Measurements from ENCODE around the gene CCDC93.

Gene CCDC93, protein sequence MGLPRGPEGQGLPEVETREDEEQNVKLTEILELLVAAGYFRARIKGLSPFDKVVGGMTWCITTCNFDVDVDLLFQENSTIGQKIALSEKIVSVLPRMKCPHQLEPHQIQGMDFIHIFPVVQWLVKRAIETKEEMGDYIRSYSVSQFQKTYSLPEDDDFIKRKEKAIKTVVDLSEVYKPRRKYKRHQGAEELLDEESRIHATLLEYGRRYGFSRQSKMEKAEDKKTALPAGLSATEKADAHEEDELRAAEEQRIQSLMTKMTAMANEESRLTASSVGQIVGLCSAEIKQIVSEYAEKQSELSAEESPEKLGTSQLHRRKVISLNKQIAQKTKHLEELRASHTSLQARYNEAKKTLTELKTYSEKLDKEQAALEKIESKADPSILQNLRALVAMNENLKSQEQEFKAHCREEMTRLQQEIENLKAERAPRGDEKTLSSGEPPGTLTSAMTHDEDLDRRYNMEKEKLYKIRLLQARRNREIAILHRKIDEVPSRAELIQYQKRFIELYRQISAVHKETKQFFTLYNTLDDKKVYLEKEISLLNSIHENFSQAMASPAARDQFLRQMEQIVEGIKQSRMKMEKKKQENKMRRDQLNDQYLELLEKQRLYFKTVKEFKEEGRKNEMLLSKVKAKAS

DNA sequence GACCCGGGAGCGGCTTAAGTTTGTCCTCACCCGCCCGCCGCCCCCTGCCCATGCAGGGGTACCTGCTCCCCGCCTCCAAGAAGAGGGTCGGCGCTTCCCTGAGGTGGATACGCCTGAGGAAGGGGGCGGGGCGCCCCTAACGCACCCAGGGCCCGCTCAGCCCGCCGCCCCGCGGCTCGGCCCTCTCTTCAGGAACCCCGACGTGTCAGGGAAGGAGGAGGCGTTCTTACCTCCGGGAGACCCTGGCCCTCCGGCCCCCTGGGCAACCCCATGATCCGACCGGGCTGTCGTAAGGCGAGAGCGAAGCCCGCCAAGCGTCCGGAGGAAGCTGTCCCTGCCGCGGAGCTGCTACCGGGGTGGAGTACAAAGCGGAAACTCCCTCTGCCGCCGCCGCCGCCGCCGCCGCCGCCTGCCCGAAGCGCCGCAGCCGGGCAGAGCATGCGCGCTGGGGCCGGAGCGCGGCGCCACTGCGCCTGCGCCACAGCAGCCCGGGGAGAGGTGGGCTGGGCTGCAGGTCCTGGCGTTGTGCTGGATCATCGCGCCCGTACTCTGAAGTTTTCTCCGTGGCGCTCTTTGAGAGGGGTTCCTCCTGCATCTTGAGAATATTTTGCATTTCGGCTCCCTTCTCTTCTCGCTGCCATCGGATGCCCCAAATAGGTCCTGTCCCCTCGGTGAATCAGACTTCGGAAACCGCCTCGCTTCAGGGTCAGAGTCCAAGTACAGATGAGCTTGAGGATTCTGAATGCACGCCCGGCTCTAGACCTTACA lies at the start of gene CCDC93:
CCDC93 (minus strand) TSS at position 347 of the 768 bp plus-strand sequence; CDS start at position 272, 75 bp downstream.
- peak; percentile 67 for DNase-seq

GRCh38 chr2:118062669-118063068 lies 48.8 kb upstream of the CCDC93 start:
- no peak for DNase-seq

DNA sequence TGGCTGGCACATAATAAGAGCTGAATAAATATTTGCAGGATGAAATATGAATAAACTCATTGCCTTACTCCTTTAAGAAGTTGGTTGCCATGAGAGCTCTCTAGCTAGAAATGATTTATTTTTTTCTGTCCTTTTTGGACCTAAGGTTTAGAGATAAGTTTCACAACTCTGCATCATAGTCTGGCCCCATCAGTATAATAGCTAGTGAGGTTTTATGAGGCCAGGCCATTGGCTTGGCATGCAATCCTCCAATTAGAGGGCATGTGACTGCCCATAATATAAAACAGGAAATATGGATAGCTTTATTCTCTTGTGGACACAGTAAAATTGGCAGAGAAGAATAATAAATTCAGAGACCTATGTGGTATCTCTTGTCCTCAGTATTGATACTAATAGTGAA lies 48.2 kb upstream of the CCDC93 start:
- no peak for DNase-seq

DNA sequence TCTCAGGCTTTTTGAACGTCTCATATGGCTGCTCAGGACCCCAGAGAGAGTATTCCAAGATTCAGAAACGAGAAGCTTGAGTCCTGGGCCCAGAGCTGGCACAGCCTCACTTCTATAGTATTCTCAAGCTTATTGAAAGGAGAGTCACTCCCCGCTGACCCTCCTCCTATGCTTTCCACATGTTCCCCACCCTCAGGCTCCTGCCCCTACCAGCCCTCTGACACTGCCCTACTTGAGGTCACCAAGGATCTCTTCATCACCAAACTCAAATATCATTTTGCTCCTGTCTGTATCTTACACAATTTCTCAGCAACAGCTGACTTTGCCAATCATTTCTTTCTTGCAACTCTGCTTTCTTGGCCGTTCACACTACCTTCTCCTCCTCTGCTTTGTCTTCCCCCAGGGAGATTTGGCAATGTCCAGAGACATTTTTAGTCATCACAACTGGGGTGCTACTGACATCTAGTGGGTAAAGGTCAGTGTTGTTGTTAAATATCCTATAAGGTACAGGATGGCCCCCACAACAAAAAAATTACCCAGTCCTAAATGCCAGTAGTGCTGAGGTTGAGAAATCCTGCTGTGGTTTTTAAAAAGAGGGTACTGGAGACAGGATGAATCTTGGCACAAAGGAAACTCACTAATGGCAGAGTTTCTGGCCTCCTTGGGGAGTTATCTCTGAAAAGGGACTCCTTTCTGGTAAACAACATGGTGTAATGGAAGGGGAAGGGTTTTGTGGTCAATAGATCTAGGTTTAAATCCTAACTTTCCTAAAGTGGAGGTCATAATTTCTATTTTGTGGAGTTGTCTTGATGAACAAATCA lies 47.5 kb upstream of the CCDC93 start:
- peak; percentile 35 for DNase-seq

DNA sequence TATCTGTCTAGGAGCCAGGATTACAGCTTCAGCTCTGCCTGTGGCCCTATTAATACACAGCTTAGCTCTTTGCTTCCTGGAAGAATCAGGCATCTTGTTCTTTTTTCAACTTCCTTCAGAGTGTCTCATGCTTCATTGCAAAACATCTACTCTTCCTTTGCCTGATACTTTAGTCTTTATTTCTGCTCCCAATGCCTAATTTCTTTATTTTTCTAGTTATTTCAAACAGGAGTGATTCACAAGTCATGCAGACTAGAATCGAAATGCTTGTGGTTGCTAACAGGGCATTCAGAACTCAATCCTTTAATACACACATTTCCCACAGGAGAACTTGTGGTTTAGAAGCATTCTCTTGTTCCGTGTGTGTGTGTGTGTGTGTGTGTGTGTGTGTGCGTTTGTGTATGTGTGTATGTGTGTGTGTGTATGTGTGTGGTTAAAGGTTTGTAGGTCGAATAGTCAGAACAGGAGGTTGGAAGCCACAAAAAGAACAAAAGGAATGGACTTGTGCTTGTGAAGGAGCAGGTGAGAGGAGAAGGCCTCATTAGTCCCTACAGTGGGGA lies 46.1 kb upstream of the CCDC93 start:
- DNase-seq: peak; percentile 61

DNA sequence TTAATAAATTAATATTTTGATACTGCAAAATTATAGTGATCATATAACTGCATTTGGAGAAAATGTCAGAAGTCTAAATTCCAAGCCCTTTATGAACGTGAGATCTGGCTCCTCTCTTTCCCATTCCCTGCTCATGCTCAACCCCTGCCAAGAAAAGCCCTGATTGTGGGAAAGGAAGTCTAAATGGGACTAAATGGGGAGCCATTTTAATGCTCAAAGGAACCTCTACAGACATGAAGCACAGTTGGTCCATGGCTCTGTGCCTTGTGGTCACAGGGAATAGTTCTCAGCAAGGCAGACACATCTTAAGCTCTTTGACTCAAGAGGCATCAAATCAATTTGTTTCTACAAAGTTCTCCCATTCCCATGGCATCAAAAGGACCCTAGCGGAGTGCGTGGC lies 45.1 kb upstream of the CCDC93 start:
- DNase-seq: no peak

- DNase-seq: no peak
Measured at GRCh38 chr2:118056801-118057200, 42.9 kb upstream of the CCDC93 start.

GRCh38 chr2:118056165-118056534 lies 42.3 kb upstream of the CCDC93 start:
- no peak for DNase-seq

GRCh38 chr2:118055512-118056164 lies 41.8 kb upstream of the CCDC93 start:
- no peak for DNase-seq

DNA sequence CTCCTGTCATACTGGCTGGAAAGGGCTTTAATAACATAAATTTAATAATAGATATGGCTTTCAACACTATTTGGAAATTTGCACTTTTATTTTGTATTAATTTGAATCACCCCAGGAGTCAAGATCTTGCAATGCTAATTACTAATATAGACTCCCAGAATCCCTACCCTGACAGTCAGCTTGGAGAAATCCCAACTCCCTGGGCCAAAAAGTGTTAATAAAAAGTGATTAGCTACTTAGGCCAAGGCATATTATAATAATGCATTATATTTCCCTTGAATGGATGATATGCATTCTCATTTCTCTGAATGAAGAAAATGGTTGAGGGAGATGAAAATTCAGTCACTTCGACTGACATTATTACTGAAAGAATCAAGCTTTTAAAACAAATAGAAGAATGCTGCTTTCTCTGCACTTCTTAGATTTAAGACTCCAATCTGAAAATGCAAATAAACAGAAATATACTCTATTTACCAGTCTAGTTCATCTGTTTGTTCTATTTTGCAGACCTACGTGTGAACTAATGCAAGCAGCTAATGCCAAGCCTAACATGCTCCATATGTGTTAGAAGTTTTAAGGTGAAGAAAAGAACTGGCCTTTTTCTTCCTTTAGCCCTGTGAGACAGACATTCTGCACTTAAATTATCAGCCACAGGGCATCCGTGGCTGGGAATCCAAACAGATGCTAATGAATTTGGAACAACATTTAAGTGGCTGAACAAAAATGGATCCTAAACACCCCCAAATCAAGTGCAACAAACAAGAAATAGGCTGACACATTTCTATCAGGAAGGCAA lies 40.5 kb upstream of the CCDC93 start:
- DNase-seq: no peak

- DNase-seq: no peak
Measured at GRCh38 chr2:118053681-118054080, 39.8 kb upstream of the CCDC93 start.

GRCh38 chr2:118052474-118052873 lies 38.6 kb upstream of the CCDC93 start:
- no peak for DNase-seq

DNA sequence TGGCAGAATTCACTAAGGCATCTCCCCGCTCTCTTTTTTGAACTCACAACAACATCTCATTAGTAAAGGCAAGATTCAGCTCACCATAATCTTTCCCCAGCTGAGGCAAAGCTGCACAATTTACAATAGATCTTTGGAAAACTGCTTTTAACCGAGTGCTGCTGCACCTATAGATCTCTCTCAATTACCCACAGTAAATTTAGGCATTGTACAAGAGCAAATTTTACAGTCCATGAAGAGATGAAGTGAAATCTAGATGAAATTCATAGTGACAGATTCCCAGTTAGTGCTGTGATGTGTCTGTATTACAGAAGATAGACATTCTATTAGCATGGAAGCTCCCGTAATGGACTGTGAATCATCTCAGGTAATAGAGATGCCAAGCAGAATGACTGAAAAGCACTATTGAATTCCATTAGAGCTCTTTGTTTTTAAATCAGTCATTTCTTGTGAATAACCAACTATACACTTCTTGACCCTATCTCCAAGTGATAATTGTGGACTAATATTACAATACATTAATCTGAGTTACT lies 38.0 kb upstream of the CCDC93 start:
- no peak for DNase-seq

GRCh38 chr2:118050974-118051373 lies 37.1 kb upstream of the CCDC93 start:
- no peak for DNase-seq

GRCh38 chr2:118050386-118050785 lies 36.5 kb upstream of the CCDC93 start:
- peak; percentile 12 for DNase-seq

DNA sequence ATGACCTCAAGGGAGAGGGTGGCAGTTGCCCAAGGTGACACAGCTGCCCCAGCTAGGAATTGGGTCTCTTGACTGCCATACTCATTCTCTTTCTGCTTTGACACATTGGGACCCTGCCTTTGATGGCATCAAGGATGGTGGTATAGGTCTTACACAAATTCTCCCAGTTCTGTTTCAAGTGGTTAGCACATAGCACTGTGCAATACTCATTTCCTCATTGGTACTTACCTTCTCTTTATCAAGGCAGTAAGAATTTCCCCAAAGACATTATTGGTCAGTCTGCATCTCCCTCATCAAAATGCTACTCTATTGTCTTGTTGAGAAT lies 35.9 kb upstream of the CCDC93 start:
- DNase-seq: no peak

DNA sequence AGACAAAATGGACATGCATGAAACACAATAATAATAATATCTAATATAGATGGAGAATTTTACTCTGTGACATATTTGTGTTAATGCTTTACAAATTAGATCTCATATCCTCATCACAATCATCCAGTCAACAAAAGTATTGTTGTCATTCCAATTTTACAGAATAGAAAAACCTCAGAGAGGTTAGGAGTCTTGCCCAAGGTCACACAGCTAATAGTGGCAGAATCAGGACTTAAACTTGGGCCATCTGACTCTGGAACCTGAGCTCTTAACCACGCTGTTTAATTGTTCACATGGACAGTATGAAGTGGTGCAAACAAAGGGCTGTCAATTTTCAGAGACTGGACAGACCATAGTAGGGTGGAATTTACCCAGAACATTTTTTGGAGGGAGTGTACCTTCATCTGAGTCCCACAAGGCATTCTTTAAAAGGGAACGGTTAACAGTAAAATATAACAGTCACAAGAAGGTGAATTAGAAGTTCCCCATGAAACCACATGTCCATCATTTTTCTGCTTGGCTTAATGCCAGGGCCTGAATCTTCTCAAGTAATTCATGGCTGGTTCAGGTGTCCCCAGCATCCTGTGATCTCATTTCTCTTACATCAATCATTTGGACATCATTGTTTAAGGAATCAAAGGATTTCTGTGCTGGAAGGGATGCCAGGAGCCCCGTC lies 35.4 kb upstream of the CCDC93 start:
- DNase-seq: no peak

DNA sequence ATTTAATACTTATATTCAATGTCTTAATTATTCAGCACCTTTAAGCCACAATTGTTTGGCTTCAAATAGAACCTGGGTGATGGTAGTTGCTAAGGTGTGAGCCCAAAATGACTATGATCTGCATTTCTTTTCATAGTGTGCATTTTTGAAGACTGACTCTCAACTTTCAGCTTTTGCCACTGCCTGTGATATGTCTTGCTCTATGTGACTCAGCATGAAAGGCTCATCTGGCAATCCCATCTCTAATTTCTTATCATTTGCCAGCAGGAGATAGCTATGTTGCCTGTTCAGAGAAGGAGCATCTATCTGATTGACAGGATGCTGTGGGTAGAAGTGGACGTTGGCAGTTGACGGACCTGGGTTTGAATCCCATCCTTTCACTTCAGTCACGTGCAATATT lies 34.5 kb upstream of the CCDC93 start:
- DNase-seq: no peak

GRCh38 chr2:118047380-118047826 lies 33.5 kb upstream of the CCDC93 start:
- peak; percentile 15 for DNase-seq

DNA sequence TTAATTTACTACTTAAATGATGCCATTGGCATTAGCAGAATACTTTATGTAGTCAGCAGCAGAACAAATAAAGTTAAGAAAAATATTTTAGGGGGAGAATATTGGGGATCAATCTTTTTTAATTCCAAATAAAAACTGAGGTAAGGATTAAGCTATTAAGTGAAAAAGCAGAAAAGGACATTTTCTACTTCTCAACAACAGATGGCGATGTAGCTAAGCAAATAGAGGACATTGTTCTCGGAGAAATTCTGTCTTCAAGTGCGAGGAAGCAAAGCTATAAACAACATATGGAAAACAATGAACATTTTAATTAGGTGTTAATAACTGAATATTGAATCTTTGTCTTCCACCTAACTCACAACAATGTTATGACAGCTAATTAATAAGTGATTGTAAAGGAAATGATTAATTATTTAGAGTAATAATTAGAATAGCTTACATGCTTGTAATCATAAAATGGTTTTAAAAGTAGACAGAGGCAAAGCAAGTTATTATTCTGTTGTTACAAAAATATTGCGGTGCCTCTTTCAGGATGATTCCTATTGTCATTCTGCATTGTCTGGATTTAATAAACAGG lies 32.9 kb upstream of the CCDC93 start:
- no peak for DNase-seq
